ENCODE data around the gene FAM210B.

DNA sequence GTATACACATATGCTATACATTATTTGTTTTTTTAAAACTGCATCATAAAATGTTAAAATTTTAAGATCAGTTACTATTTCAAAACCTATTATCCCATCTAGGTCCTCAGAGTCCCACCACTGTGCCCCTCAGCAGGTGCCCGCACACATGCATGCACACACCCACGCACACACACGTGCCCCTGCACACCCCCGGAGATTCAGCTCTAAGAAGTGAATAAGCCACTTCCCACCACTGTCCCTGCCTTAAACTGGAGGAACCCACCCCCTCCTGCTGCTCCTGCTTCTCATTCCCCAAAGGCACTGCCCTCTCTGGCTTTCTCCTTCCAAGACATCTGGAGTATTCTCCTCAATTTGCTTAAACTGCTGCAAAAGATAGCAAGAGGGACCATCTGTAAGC is 5.4 kb upstream of the FAM210B start:
- TF ChIP-seq POLR2A (IDR thresholded peaks at IDR 0.05): no peak
- TF ChIP-seq, protein P1, sequence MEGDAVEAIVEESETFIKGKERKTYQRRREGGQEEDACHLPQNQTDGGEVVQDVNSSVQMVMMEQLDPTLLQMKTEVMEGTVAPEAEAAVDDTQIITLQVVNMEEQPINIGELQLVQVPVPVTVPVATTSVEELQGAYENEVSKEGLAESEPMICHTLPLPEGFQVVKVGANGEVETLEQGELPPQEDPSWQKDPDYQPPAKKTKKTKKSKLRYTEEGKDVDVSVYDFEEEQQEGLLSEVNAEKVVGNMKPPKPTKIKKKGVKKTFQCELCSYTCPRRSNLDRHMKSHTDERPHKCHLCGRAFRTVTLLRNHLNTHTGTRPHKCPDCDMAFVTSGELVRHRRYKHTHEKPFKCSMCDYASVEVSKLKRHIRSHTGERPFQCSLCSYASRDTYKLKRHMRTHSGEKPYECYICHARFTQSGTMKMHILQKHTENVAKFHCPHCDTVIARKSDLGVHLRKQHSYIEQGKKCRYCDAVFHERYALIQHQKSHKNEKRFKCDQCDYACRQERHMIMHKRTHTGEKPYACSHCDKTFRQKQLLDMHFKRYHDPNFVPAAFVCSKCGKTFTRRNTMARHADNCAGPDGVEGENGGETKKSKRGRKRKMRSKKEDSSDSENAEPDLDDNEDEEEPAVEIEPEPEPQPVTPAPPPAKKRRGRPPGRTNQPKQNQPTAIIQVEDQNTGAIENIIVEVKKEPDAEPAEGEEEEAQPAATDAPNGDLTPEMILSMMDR (IDR thresholded peaks at IDR 0.05 in 8 of 11, conservative IDR thresholded peaks at IDR 0.05 in 3 of 11): no peak
